ENCODE results near the gene IRGM.

DNA sequence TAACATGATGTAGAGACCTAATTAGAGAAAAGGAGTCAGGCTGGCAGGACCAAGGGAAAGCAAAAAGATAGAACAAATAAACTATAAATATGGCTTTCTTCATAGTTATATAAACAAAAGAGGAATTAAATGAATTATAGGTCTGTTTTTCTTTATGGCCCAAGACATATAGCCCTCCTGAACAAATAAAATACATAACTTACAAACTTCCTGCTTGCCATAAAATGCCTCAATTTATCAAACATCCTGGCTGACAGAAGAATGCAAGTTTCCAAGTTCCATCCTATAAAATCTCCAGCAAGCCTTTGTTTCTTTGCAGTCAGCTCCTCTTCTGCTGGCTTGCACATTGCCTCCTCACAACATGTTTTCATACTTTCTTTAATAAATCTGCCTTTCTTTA lies 31.3 kb upstream of the IRGM start:
- TF ChIP-seq, protein P1, sequence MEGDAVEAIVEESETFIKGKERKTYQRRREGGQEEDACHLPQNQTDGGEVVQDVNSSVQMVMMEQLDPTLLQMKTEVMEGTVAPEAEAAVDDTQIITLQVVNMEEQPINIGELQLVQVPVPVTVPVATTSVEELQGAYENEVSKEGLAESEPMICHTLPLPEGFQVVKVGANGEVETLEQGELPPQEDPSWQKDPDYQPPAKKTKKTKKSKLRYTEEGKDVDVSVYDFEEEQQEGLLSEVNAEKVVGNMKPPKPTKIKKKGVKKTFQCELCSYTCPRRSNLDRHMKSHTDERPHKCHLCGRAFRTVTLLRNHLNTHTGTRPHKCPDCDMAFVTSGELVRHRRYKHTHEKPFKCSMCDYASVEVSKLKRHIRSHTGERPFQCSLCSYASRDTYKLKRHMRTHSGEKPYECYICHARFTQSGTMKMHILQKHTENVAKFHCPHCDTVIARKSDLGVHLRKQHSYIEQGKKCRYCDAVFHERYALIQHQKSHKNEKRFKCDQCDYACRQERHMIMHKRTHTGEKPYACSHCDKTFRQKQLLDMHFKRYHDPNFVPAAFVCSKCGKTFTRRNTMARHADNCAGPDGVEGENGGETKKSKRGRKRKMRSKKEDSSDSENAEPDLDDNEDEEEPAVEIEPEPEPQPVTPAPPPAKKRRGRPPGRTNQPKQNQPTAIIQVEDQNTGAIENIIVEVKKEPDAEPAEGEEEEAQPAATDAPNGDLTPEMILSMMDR (IDR thresholded peaks at IDR 0.05), result no peak
- TF ChIP-seq POLR2A (IDR thresholded peaks at IDR 0.05), result no peak
